Epithelial cell of prostate (primary cell): Measurements from ENCODE around the gene KDM5D.

Source experiments
- DNase-seq: peaks from one replicate; pipeline ENCODE4 v3.0.0-alpha.2; 2011; ENCODE audit warnings: low read depth, low spot score
- H3K27ac ChIP-seq: fragments of 450-650 bp; 2 replicates; pipeline ENCODE4 v1.5.1; 2017; ENCODE audit warnings: mild to moderate bottlenecking

KDM5D gene

GRCh38 chrY:19744381-19745378 is at the start of gene KDM5D:
KDM5D (minus strand) TSS chrY:19744726; CDS start chrY:19744534, 192 bp downstream.
- peak within 1 kb of the TSS; percentile 79 for H3K27ac ChIP-seq

DNA sequence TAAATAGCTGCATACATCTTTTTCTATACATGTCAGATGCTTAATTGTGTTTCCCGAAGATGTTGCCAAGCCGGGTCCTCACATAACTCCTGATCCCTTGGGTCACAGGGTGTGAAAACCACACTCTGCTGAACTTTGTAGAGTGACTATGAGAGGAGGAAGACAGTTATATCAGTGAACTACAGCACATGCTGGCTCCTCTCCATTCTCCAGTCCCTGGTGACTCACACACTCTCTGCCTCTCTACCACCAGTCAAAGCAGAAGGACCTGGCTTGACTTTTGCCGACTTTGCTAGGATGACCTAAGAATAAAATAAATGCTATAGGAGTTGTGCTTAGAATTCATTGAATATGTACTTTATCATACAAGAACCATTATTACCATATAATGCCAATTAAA is 23.8 kb upstream of the KDM5D start:
- H3K27ac ChIP-seq: no peak overlapping the region
- no peak for DNase-seq

More at GRCh38 chrY:19744381-19745378, at the start of gene KDM5D:
- DNase-seq: peak; percentile 26

GRCh38 chrY:19743331-19743730 is 1.2 kb downstream of the KDM5D start:
- no peak overlapping the region for H3K27ac ChIP-seq
- no peak for DNase-seq

GRCh38 chrY:19742153-19742552 is 2.4 kb downstream of the KDM5D start:
- no peak overlapping the region for H3K27ac ChIP-seq
- DNase-seq: no peak

GRCh38 chrY:19734425-19734824 is 10.1 kb downstream of the KDM5D start:
- H3K27ac ChIP-seq: peak overlapping the region; percentile 23
- peak; percentile 34 for DNase-seq

- no peak for DNase-seq
- no peak overlapping the region for H3K27ac ChIP-seq
Observed at GRCh38 chrY:19717950-19718349, 26.6 kb downstream of the KDM5D start.

- no peak for DNase-seq
Observed at GRCh38 chrY:19717146-19717545, 27.4 kb downstream of the KDM5D start.

GRCh38 chrY:19715226-19715625 is 29.3 kb downstream of the KDM5D start:
- no peak overlapping the region for H3K27ac ChIP-seq
- DNase-seq: no peak

More at GRCh38 chrY:19717146-19717545, 27.4 kb downstream of the KDM5D start:
- no peak overlapping the region for H3K27ac ChIP-seq

DNA sequence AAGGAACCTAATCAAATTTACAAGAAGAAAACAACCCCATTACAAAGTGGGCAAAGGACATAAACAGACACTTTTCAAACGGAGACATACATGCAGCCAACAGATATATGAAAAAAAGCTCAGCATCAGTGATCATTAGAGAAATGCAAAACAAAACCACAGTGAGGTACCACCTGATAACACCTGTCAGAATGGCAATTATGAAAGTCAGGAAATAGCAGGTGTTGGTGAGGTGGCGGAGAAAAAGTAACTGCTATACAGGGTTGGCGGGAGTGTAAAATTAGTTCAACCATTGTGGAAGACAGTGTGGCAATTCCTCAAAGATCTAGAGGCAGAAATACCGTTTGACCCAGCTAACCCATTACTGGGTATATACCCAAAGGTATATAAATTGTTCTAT is 31.1 kb downstream of the KDM5D start:
- H3K27ac ChIP-seq: no peak overlapping the region
- no peak for DNase-seq

DNA sequence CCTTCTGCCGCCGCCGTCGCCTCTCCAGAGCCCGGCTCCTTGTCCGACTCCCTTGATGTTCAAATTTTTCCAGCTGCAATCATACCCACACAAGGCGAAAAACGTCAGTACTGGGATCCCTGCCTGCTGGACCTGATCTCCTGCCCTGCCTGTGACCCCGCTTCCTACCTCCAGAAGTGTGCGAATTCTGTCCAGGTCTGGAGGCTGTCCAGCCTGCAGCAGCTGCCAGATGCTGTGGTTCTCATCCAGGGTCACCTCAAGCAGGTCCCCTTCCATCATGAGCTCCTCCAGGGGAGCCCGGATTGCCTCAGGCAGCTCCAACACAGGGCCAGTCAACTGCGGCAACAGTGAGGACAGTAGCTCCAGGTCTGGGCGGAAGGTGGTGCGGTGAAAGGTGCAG is 38.3 kb downstream of the KDM5D start:
- no peak overlapping the region for H3K27ac ChIP-seq

DNA sequence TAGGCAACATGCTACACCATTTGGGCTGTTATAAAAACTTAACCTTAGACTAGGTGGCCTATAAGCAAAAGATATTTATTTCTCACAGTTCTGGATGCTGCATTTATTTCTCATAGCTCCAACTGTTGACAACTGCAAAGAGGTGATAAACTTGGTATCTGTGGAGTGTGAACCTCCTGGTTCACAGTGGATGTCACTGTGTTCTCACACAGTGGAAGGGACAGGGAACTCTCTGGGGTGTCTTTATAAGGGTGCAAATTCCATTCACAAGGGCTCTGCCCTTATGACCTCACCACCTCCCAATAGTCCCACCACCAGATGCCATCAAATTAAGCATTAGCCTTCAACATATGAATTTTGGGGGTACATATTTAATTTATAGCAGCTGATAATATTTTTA is 46.0 kb downstream of the KDM5D start:
- DNase-seq: no peak

More for the DNA sequence above, 38.3 kb downstream of the KDM5D start:
- no peak for DNase-seq

DNA sequence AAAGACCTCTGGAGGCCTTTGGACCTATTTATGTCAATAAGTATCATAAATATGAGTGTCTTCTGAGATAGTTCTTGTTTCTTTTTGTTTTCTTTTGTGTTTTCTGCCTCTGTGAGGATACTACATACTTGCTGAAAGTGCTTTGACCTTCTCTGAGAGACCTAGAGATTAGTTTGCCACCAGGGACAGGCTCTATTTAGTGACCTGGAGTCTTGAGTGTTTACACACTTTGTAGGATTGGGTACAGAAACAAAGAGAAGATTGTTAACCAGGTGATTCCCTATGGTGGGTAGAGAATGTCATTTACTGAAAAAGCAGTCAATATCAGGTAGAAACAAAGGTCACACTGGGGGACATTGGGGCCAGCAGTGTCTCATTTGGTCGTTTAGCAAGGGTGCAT is 63.7 kb downstream of the KDM5D start:
- no peak overlapping the region for H3K27ac ChIP-seq
- DNase-seq: no peak

More for the DNA sequence above, 46.0 kb downstream of the KDM5D start:
- no peak overlapping the region for H3K27ac ChIP-seq
